ENCODE measurements around the gene TSEN2. TPM values are rescaled to one million over a fixed set of nuclear protein-coding genes. Genes with fewer than 3 reads are reported as not detected.

The TSEN2 gene
- total RNA-seq, 1 experiment from 2014 or later, result 22.0 TPM

GRCh38 chr3:12559520-12559919 is 75.2 kb downstream of the TSEN2 start:
- no peak overlapping the region for H4K8ac ChIP-seq (replicated peaks; ENCODE audit: insufficient read length, low read depth, low read length)
- H3K14ac ChIP-seq (ENCODE audit: insufficient read depth, low read length), result no peak overlapping the region
- no peaks in the 10 kb centered on the region for H3K9me3 ChIP-seq (ENCODE audit: control insufficient read depth, low read depth, low read length)
- Mint-ChIP-seq H3K4me3 (peak overlapping the region in 1 of 2 experiments; percentile 44; a peak in 1 of 5 replicates), H3K27ac (no peak overlapping the region), H3K4me1 (peaks cover 50 to 52% of the 10 kb centered on the region in 2 experiments), H3K9me3 (no peaks in the 10 kb centered on the region), H3K36me3 (ENCODE audit: insufficient read depth in 1 of 3, low read depth in 3 of 3) (no peaks in the 10 kb centered on the region), H3K27me3 (ENCODE audit: low read depth) (no peaks in the 10 kb centered on the region)
- peaks cover 19% of the 10 kb centered on the region for H3K79me1 ChIP-seq (ENCODE audit: insufficient read depth, low read depth, low read length, poor library complexity, severe bottlenecking)
- no peak overlapping the region for H3K56ac ChIP-seq (ENCODE audit: insufficient read length, low read depth, low read length)
- no peak overlapping the region for H3T11ph ChIP-seq (ENCODE audit: low read length)
- H2BK12ac ChIP-seq (ENCODE audit: insufficient read length, low read depth, low read length), result no peak overlapping the region
- no peak overlapping the region for H3K27ac ChIP-seq (ENCODE audit: insufficient read length, low read depth, low read length)
- no peak overlapping the region for H3K4ac ChIP-seq (ENCODE audit: low read depth, low read length)
- H4K5ac ChIP-seq (ENCODE audit: insufficient read length, low read depth, low read length), result no peak overlapping the region
- H4K91ac ChIP-seq (ENCODE audit: insufficient read length, low read depth, low read length), result no peak overlapping the region
- DNase-seq, result no peak
- H2BK5ac ChIP-seq (ENCODE audit: insufficient read length, low read length), result no peak overlapping the region
- no peak overlapping the region for H2AK5ac ChIP-seq (ENCODE audit: insufficient read length, low read length)
- H2BK120ac ChIP-seq (ENCODE audit: low read depth, low read length, poor library complexity, severe bottlenecking), result no peak overlapping the region
- no peak for TF ChIP-seq CTCF (conservative IDR thresholded peaks at IDR 0.05)
- no peak overlapping the region for H2BK15ac ChIP-seq (ENCODE audit: low read depth, low read length)
- no peak overlapping the region for H2BK20ac ChIP-seq (ENCODE audit: low read depth, low read length, poor library complexity, severe bottlenecking)
- H3K23ac ChIP-seq (ENCODE audit: insufficient read length, low read depth, low read length), result no peak overlapping the region
- no peaks in the 10 kb centered on the region for H3K4me1 ChIP-seq (ENCODE audit: insufficient read depth, low read length)
- H2AFZ ChIP-seq (ENCODE audit: low read length), result no peak overlapping the region
- no peak overlapping the region for H3K9ac ChIP-seq (ENCODE audit: extremely low read depth, insufficient read length, low read length)
- peaks cover 6% of the 10 kb centered on the region for H3K23me2 ChIP-seq (ENCODE audit: insufficient read length, low read depth, low read length, poor library complexity, severe bottlenecking)
- H3K79me2 ChIP-seq (ENCODE audit: insufficient read depth, low read length), result peaks cover 42% of the 10 kb centered on the region; the same call in 1 of the 2 replicates
- H3K27me3 ChIP-seq (ENCODE audit: insufficient read depth, low read length), result no peaks in the 10 kb centered on the region
- no peak overlapping the region for H3K4me2 ChIP-seq (ENCODE audit: insufficient read depth, insufficient read length, low read length)
- H3K18ac ChIP-seq (ENCODE audit: insufficient read length, low read depth, low read length), result no peak overlapping the region
- WGBS (ENCODE audit: extremely low coverage, insufficient read length, low lambda C conversion rate), result no CpG with 5 or more reads among the region's 3 CpGs
- no peaks in the 10 kb centered on the region for H4K20me1 ChIP-seq (ENCODE audit: control insufficient read depth, insufficient read depth, insufficient read length)

Measured in H9 (cell line).